H1 (cell line): ENCODE measurements around the gene KRT4. TPM values are rescaled to one million over a fixed set of nuclear protein-coding genes. Genes with fewer than 3 reads are reported as not detected.

Experiments
- CTCF ChIA-PET: fragments of 300-600 bp; sonication (Branson Sonifier 250); formaldehyde crosslinking; loops from one replicate; lab custom pipeline; 2021; ENCODE audit not compliant: partially characterized antibody; lab: Charles Lee
- POLR2A ChIA-PET: fragments of 300-600 bp; sonication (Branson Sonifier 250); formaldehyde crosslinking; loops from one replicate; lab custom pipeline; 2021; ENCODE audit warnings: inconsistent platforms; ENCODE audit not compliant: partially characterized antibody; lab: Charles Lee
- DNase-seq, 2 experiments: peaks; one replicate each; pipeline versions ENCODE4 v3.0.0 to v3.0.0-alpha.2; 2010 to 2022; ENCODE audit warnings: low spot score in 2 of 2, low read depth in 1 of 2, mixed read lengths in 1 of 2
- FAIRE-seq: peaks from 2 replicates; lab custom pipeline; 2011; peaks lifted over from hg19 to GRCh38; lab: Jason Lieb, UNC
- H2AFZ ChIP-seq: 2 replicates; pipeline ENCODE4 v1.8.1; 2012; ENCODE audit warnings: low read length, inconsistent platforms
- H2AK5ac ChIP-seq: 2 replicates; pipeline ENCODE4 v1.6.1; 2013; ENCODE audit warnings: low read depth, low read length
- H2BK120ac ChIP-seq: replicated peaks from 2 replicates; pipeline ENCODE3; 2013; ENCODE audit warnings: low read depth, low read length, inconsistent platforms
- H2BK12ac ChIP-seq: 2 replicates; pipeline ENCODE4 v1.6.1; 2013; ENCODE audit warnings: low read depth, low read length
- H2BK15ac ChIP-seq: 2 replicates; pipeline ENCODE4 v1.6.1; 2013; ENCODE audit warnings: low read length
- H2BK20ac ChIP-seq: 2 replicates; pipeline ENCODE4 v1.6.1; 2013; ENCODE audit warnings: low read length
- H2BK5ac ChIP-seq: 2 replicates; pipeline ENCODE4 v1.6.1; 2013; ENCODE audit warnings: low read depth, low read length
- H3K14ac ChIP-seq: 2 replicates; pipeline ENCODE4 v1.6.1; 2013; ENCODE audit warnings: inconsistent platforms; ENCODE audit not compliant: insufficient read length
- H3K18ac ChIP-seq: 2 replicates; pipeline ENCODE4 v1.6.1; 2013; ENCODE audit warnings: low read length; ENCODE audit errors: extremely low read depth
- H3K23ac ChIP-seq: 2 replicates; pipeline ENCODE4 v1.6.1; 2013; ENCODE audit warnings: inconsistent platforms; ENCODE audit not compliant: insufficient read length
- H3K23me2 ChIP-seq: 2 replicates; pipeline ENCODE4 v1.6.1; 2013; ENCODE audit warnings: low read depth, low read length
- H3K27ac ChIP-seq: 2 replicates; pipeline ENCODE4 v1.6.1; 2011; ENCODE audit warnings: low read depth, low read length, inconsistent platforms
- H3K27me3 ChIP-seq, 4 experiments: replicated peaks in 1 of 4; 1 replicate in 1 of 4; 2 replicates in 3 of 4; pipeline versions ENCODE4 v1.6.1 to v1.8.1; 2011 to 2013; ENCODE audit warnings: low read length in 3 of 4, mild to moderate bottlenecking in 3 of 4, inconsistent platforms in 2 of 4, mixed read lengths in 2 of 4, moderate library complexity in 1 of 4; ENCODE audit not compliant: control insufficient read depth in 3 of 4, insufficient read depth in 3 of 4; ENCODE audit errors: extremely low read depth in 1 of 4
- H3K36me3 ChIP-seq, 4 experiments: 2 replicates each; pipeline versions ENCODE4 v1.6.1 to v1.8.1; 2011 to 2013; ENCODE audit warnings: mild to moderate bottlenecking in 4 of 4, low read length in 3 of 4, moderate library complexity in 2 of 4, control low read depth in 1 of 4, inconsistent platforms in 1 of 4; ENCODE audit not compliant: insufficient read depth in 4 of 4, control insufficient read depth in 2 of 4
- H3K4ac ChIP-seq: replicated peaks from 2 replicates; pipeline ENCODE3; 2013; ENCODE audit warnings: low read length, low read depth, mixed read lengths, inconsistent platforms; ENCODE audit not compliant: insufficient read length
- H3K4me1 ChIP-seq, 4 experiments: replicated peaks in 1 of 4; 1 replicate in 1 of 4; 2 replicates in 3 of 4; pipeline versions ENCODE4 v1.6.1 to v1.8.1; 2011 to 2013; ENCODE audit warnings: low read length in 3 of 4, inconsistent platforms in 2 of 4, mixed read lengths in 1 of 4; ENCODE audit not compliant: insufficient read depth in 4 of 4, control insufficient read depth in 3 of 4
- H3K4me2 ChIP-seq, 2 experiments: 2 replicates each; pipeline versions ENCODE4 v1.6.1 to v1.8.1; 2011 to 2013; ENCODE audit warnings: low read depth in 2 of 2, low read length in 2 of 2, control low read depth in 1 of 2, inconsistent platforms in 1 of 2, mild to moderate bottlenecking in 1 of 2; ENCODE audit not compliant: insufficient read depth in 1 of 2
- H3K4me3 ChIP-seq, 4 experiments: fragments of 200-600, 300-600 bp in 1 of 4; sonication (generic), shearing (Covaris generic), sonication (Bioruptor Twin) in 1 of 4; 2 replicates each; pipeline versions ENCODE4 v1.5.1 to v1.8.1; 2011 to 2016; ENCODE audit warnings: low read length in 4 of 4, low read depth in 3 of 4, control low read depth in 2 of 4, inconsistent platforms in 2 of 4, mild to moderate bottlenecking in 2 of 4, mixed read lengths in 1 of 4, moderate library complexity in 1 of 4; ENCODE audit not compliant: insufficient read depth in 2 of 4; ENCODE audit errors: extremely low read depth in 1 of 4
- H3K56ac ChIP-seq: replicated peaks from 2 replicates; pipeline ENCODE3; 2013; ENCODE audit warnings: low read depth, mild to moderate bottlenecking, mixed read lengths, low read length, inconsistent platforms; ENCODE audit not compliant: insufficient read length
- H3K79me1 ChIP-seq: 2 replicates; pipeline ENCODE4 v1.6.1; 2013; ENCODE audit warnings: low read depth, low read length, control low read depth
- H3K79me2 ChIP-seq, 2 experiments: 2 replicates each; pipeline versions ENCODE4 v1.6.1 to v1.8.1; 2012 to 2013; ENCODE audit warnings: low read length in 2 of 2, mild to moderate bottlenecking in 2 of 2, inconsistent platforms in 1 of 2; ENCODE audit not compliant: insufficient read depth in 2 of 2, control insufficient read depth in 1 of 2
- H3K9ac ChIP-seq, 4 experiments: replicated peaks in 1 of 4; 1 replicate in 1 of 4; 2 replicates in 3 of 4; pipeline versions ENCODE4 v1.6.1 to v1.8.1; 2011 to 2013; ENCODE audit warnings: low read depth in 3 of 4, low read length in 3 of 4, control low read depth in 2 of 4, mild to moderate bottlenecking in 2 of 4, moderate library complexity in 2 of 4, inconsistent platforms in 1 of 4; ENCODE audit errors: extremely low read depth in 1 of 4
- H3K9me3 ChIP-seq, 2 experiments: 2 replicates each; pipeline versions ENCODE4 v1.6.1 to v1.8.1; 2012 to 2013; ENCODE audit warnings: mild to moderate bottlenecking in 2 of 2, moderate library complexity in 2 of 2, control low read depth in 1 of 2, inconsistent platforms in 1 of 2, low read depth in 1 of 2, low read length in 1 of 2, mixed read lengths in 1 of 2; ENCODE audit not compliant: insufficient read depth in 2 of 2
- H4K20me1 ChIP-seq, 2 experiments: replicated peaks in 1 of 2; 2 replicates each; pipeline versions ENCODE3 to v1.8.1; 2011 to 2013; ENCODE audit warnings: inconsistent platforms in 2 of 2, low read length in 2 of 2, mild to moderate bottlenecking in 1 of 2; ENCODE audit not compliant: insufficient read depth in 2 of 2, control insufficient read depth in 1 of 2
- H4K5ac ChIP-seq: 2 replicates; pipeline ENCODE4 v1.6.1; 2013; ENCODE audit warnings: low read length, low read depth, mixed read lengths, inconsistent platforms; ENCODE audit not compliant: insufficient read length
- H4K8ac ChIP-seq: 2 replicates; pipeline ENCODE4 v1.8.0; 2013; ENCODE audit warnings: mild to moderate bottlenecking, moderate library complexity, low read length, inconsistent platforms; ENCODE audit not compliant: insufficient read depth; ENCODE audit errors: extremely low read depth
- H4K91ac ChIP-seq: replicated peaks from 2 replicates; pipeline ENCODE3; 2013; ENCODE audit warnings: low read length, mixed read lengths, inconsistent platforms; ENCODE audit not compliant: insufficient read length
- BACH1 ChIP-seq: IDR thresholded peaks from 2 replicates; pipeline ENCODE4 v1.6.1; 2012; ENCODE audit warnings: low read length, improper control_type of control experiment
- CREB1 ChIP-seq: IDR thresholded peaks from 2 replicates; pipeline ENCODE4 v1.6.1; 2012; ENCODE audit warnings: inconsistent platforms
- HDAC6 ChIP-seq: IDR thresholded peaks from one replicate; pipeline ENCODE4 v1.7.1; 2012; ENCODE audit warnings: low read depth, mild to moderate bottlenecking, inconsistent platforms, low read length, moderate library complexity
- KDM5A ChIP-seq: fragments of 200-600 bp; IDR thresholded peaks from 2 replicates; pipeline ENCODE4 v1.7.1; 2012; ENCODE audit warnings: mild to moderate bottlenecking, low read length, inconsistent platforms, mixed read lengths
- RNF2 ChIP-seq: fragments of 200-900, 300-1000 bp; sonication (generic); IDR thresholded peaks from 2 replicates; pipeline ENCODE4 v1.7.1; 2016; ENCODE audit warnings: borderline replicate concordance, low read depth, mild to moderate bottlenecking, antibody characterized with exemption, low read length; ENCODE audit not compliant: poor library complexity, severe bottlenecking; ENCODE audit errors: missing control alignments
- SP4 ChIP-seq: IDR thresholded peaks from 2 replicates; pipeline ENCODE4 v1.6.1; 2012; ENCODE audit warnings: low read length, inconsistent platforms
- TAF7 ChIP-seq: optimal IDR thresholded peaks from 2 replicates; pipeline ENCODE3; 2011; ENCODE audit warnings: low read depth, mild to moderate bottlenecking, inconsistent platforms, low read length, moderate library complexity, borderline replicate concordance
- YY1 ChIP-seq: IDR thresholded peaks from 2 replicates; pipeline ENCODE4 v1.6.1; 2011; ENCODE audit warnings: low read depth, mild to moderate bottlenecking, low read length
- WGBS, 2 experiments: shearing (Covaris generic) in 1 of 2; methylation state at CpG; one replicate each; pipeline versions ENCODE4 v1.1.6 to v1.1.7; 2013 to 2015; ENCODE audit warnings: low lambda C conversion rate in 2 of 2, mixed read lengths in 2 of 2, inconsistent platforms in 1 of 2, low coverage in 1 of 2, missing lambda C conversion rate in 1 of 2; ENCODE audit not compliant: insufficient replicate concordance in 2 of 2, insufficient coverage in 1 of 2, insufficient read length in 1 of 2; ENCODE audit errors: extremely low coverage in 1 of 2, missing lambda C conversion rate in 1 of 2; 5-methylcytosine and 5-hydroxymethylcytosine counted together
- polyA plus RNA-seq, 7 experiments: library from polyadenylated mRNA; depleted of rRNA in 3 of 7; stranded (reverse) in 5 of 7; unstranded in 2 of 7; fragments of >200 nt in 5 of 7; fragments of 200-250 nt in 2 of 7; gene quantifications; 1 replicate in 5 of 7; 2 replicates in 1 of 7; 4 replicates in 1 of 7; pipeline versions ENCODE4 v1.2.1 to v1.2.3, GENCODE V29; 2011 to 2013; ENCODE audit warnings: missing spikeins in 2 of 7, mixed read lengths in 2 of 7
- total RNA-seq: library from RNA; stranded (reverse); fragmentation: NEBNext Ultra II Directional; extraction: Animal tissue kit (Norgen Biotek cat#: 25700); gene quantifications from 2 replicates; pipeline ENCODE4 v1.2.1, GENCODE V29; 2021

Gene KRT4
- total and polyA plus RNA-seq, 2 of the 8 experiments (the other 6 are each of a cell fraction or from before 2014, with no cell fraction given), result not detected

DNA sequence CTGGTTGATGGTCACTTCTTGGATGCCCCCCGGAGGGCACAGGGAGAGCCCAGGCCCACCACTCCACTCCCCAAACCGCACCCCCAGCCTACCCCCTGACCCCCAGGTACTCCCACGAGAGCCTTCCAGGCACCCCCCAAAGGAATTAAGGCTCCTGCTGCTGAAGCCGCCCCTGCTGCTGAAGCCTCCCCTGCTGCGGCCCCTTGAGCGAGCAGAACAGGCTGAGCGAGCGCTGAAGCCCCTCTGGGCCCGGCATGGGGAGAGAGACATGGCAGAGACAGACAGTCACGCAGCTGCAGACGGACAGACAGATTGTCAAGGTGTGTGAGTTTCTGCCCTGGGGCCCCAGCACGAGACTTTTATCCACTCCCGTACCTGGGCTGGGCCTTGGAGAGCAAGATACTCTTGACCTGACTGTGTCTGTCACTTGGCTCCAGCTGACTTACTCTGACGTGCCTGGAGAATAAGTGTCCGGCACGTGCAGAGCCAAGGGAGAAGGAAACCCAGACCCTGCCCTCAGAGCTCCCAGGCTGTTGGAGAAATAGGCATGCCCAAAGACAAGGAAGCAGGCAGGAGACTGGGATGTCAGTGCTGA, 34.8 kb upstream of the KRT4 start, which contains the start of gene KRT78:
KRT78 (minus strand) TSS at position 334 of the 595 bp plus-strand sequence; CDS start at position 270, 64 bp downstream.
- Histone ChIP-seq H3K4me2 (no peak within 1 kb of the TSS), H3K4ac (no peak within 1 kb of the TSS), H4K5ac (no peak within 1 kb of the TSS), H3K27ac (no peak within 1 kb of the TSS), H3K23ac (no peak within 1 kb of the TSS), H2BK20ac (no peak within 1 kb of the TSS), H2BK12ac (no peak within 1 kb of the TSS), H3K14ac (no peak within 1 kb of the TSS), H3K9me3 (no peaks in the 10 kb centered on the region; a peak in 1 of 4 replicates), H2BK15ac (no peak within 1 kb of the TSS), H2BK5ac (peak within 1 kb of the TSS; percentile 52; the same call in 1 of the 2 replicates), H3K4me1 (no peaks in the 10 kb centered on the region), H2AK5ac (no peak within 1 kb of the TSS), H2AFZ (no peak within 1 kb of the TSS), H4K20me1 (no peaks in the 10 kb centered on the region), H3K79me1 (no peaks in the 10 kb centered on the region), H3K79me2 (no peaks in the 10 kb centered on the region), H3K4me3 (no peak within 1 kb of the TSS), H3K27me3 (no peaks in the 10 kb centered on the region; a peak in 1 of 7 replicates), H3K18ac (no peak within 1 kb of the TSS), H2BK120ac (no peak within 1 kb of the TSS), H3K36me3 (no peaks in the 10 kb centered on the region), H4K91ac (no peak within 1 kb of the TSS), H4K8ac (no peak within 1 kb of the TSS), H3K23me2 (no peaks in the 10 kb centered on the region), H3K9ac (no peak within 1 kb of the TSS), H3K56ac (no peak within 1 kb of the TSS)
- DNase-seq (no peak), FAIRE-seq (no peak)
- TF ChIP-seq TAF7, result no peak
- TF ChIP-seq KDM5A, result no peak
- no peak for TF ChIP-seq YY1
- TF ChIP-seq HDAC6, result no peak
- no peak for TF ChIP-seq RNF2
- TF ChIP-seq SP4, result no peak
- no peak for TF ChIP-seq BACH1
- TF ChIP-seq CREB1, result no peak
- ChIA-PET CTCF (interaction anchor here (0.6 kb wide), 1 partner anchor 958 kb away, joined by 3 read pairs; no protein-coding TSS in a partner anchor), POLR2A (no interaction called here)
- WGBS, 2 experiments, result 92% methylated on average over 16 of the region's 16 CpGs; no CpG with 5 or more reads in 1 of the 2 experiments
